Keratinocyte (primary cell): ENCODE data around the gene RETN. TPM values are rescaled to one million over a fixed set of nuclear protein-coding genes. Genes with fewer than 3 reads are reported as not detected.

ENCODE experiments used
- DNase-seq: peaks from one replicate; pipeline ENCODE4 v3.0.0-alpha.2; 2011; ENCODE audit warnings: low read depth, missing footprints, low spot score
- FAIRE-seq: peaks from 2 replicates; lab custom pipeline; 2011; peaks lifted over from hg19 to GRCh38; lab: Jason Lieb, UNC
- H2AFZ ChIP-seq: 2 replicates; pipeline ENCODE4 v1.6.0; 2012; ENCODE audit warnings: low read length, control low read depth, inconsistent platforms; ENCODE audit not compliant: control insufficient read depth
- H3K27ac ChIP-seq: 2 replicates; pipeline ENCODE4 v1.5.1; 2011; ENCODE audit warnings: low read length; ENCODE audit not compliant: control insufficient read depth, insufficient read depth
- H3K27me3 ChIP-seq: 3 replicates; pipeline ENCODE4 v1.6.0; 2011; ENCODE audit warnings: low read length; ENCODE audit not compliant: control insufficient read depth, insufficient read depth; ENCODE audit errors: extremely low read depth
- H3K36me3 ChIP-seq, 2 experiments: 2 replicates in 1 of 2; 3 replicates in 1 of 2; pipeline ENCODE4 v1.5.1; 2011; ENCODE audit warnings: low read length in 2 of 2, mild to moderate bottlenecking in 1 of 2; ENCODE audit not compliant: control insufficient read depth in 2 of 2, insufficient read depth in 2 of 2; ENCODE audit errors: extremely low read depth in 1 of 2
- H3K4me1 ChIP-seq: 3 replicates; pipeline ENCODE4 v1.5.1; 2011; ENCODE audit warnings: low read length; ENCODE audit not compliant: control insufficient read depth, insufficient read depth; ENCODE audit errors: extremely low read depth
- H3K4me2 ChIP-seq: 3 replicates; pipeline ENCODE4 v1.6.0; 2011; ENCODE audit warnings: low read depth, low read length; ENCODE audit not compliant: control insufficient read depth, insufficient read depth; ENCODE audit errors: extremely low read depth
- H3K4me3 ChIP-seq, 3 experiments: fragments of 200-600 bp in 1 of 3; sonication (generic) in 1 of 3; 2 replicates in 2 of 3; 3 replicates in 1 of 3; pipeline ENCODE4 v1.5.1; 2011 to 2016; ENCODE audit warnings: low read length in 3 of 3, mild to moderate bottlenecking in 3 of 3, control low read depth in 2 of 3, inconsistent platforms in 1 of 3, low read depth in 1 of 3, mixed read lengths in 1 of 3, mixed run types in 1 of 3, moderate library complexity in 1 of 3; ENCODE audit not compliant: control insufficient read depth in 2 of 3, insufficient read depth in 2 of 3; ENCODE audit errors: extremely low read depth in 1 of 3
- H3K79me2 ChIP-seq: 2 replicates; pipeline ENCODE4 v1.6.0; 2012; ENCODE audit warnings: low read length; ENCODE audit not compliant: control insufficient read depth, insufficient read depth
- H3K9ac ChIP-seq: 3 replicates; pipeline ENCODE4 v1.6.0; 2011; ENCODE audit warnings: low read length; ENCODE audit not compliant: control insufficient read depth, insufficient read depth; ENCODE audit errors: extremely low read depth
- H3K9me1 ChIP-seq: 3 replicates; pipeline ENCODE4 v1.6.0; 2011; ENCODE audit warnings: low read length; ENCODE audit not compliant: control insufficient read depth, insufficient read depth; ENCODE audit errors: extremely low read depth
- H3K9me3 ChIP-seq: 2 replicates; pipeline ENCODE4 v1.5.1; 2012; ENCODE audit warnings: low read depth, low read length; ENCODE audit not compliant: control insufficient read depth
- H4K20me1 ChIP-seq: 3 replicates; pipeline ENCODE4 v1.6.0; 2011; ENCODE audit warnings: low read length; ENCODE audit not compliant: control insufficient read depth, insufficient read depth; ENCODE audit errors: extremely low read depth
- EZH2 ChIP-seq: IDR thresholded peaks from one replicate; pipeline ENCODE4 v1.6.1; 2012; ENCODE audit warnings: inconsistent platforms, mild to moderate bottlenecking, low read length, moderate library complexity
- dilution Hi-C: fragments of 300-500 bp; cut with MboI; formaldehyde crosslinking; loops from one replicate; pipeline ENCODE4 v1.7.0; 2020; ENCODE audit warnings: low sequenced_read_pairs; ENCODE audit not compliant: extremely low pct_ligation_motif_present
- polyA plus RNA-seq, 5 experiments: library from polyadenylated mRNA; depleted of rRNA in 3 of 5; stranded (reverse) in 3 of 5; stranded (forward) in 1 of 5; unstranded in 1 of 5; fragments of >200 nt; gene quantifications; 1 replicate in 1 of 5; 2 replicates in 3 of 5; 3 replicates in 1 of 5; pipeline versions ENCODE4 v1.2.1 to v1.2.3, GENCODE V29; 2011 to 2012; ENCODE audit warnings: missing spikeins in 2 of 5, low read depth in 1 of 5, low replicate concordance in 1 of 5
- TF ChIP-seq, protein P1 (sequence below), 3 experiments: IDR thresholded peaks in 1 of 3; conservative IDR thresholded peaks in 1 of 3; optimal IDR thresholded peaks in 1 of 3; 2 replicates in 2 of 3; 3 replicates in 1 of 3; pipeline versions ENCODE3 to v1.5.1; 2011; ENCODE audit warnings: low read length in 3 of 3, mild to moderate bottlenecking in 3 of 3, moderate library complexity in 2 of 3, control low read depth in 1 of 3, inconsistent platforms in 1 of 3; ENCODE audit not compliant: insufficient read depth in 2 of 3; ENCODE audit errors: extremely low read depth in 1 of 3

Gene RETN
- polyA plus RNA-seq, 1 donor (not counting 4 experiments of a cell fraction or from before 2014, with no cell fraction given): not detected

DNA sequence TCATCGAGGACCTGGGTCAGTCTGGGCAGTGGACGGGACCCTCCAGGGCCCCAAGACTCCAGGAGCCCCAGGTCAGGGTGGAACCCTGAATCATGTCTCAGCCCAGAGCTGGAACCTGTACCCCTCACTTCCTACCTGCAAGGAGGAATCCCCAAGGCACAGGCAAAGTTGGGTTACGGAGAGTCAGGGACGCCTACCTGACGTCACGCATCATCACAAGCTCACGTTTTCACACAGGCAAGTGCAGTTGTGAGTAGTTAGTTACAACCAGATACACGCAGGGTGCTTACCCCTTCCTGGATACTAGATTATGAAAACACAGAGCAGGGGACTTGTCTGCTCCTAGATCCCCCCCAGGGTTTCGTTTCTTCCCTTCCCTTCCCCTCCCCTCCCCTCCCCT, 1.9 kb downstream of the RETN start:
- H3K4me2 ChIP-seq: no peak overlapping the region
- FAIRE-seq: no peak
- dilution Hi-C loops: no loop called here
- no peak overlapping the region for H3K9ac ChIP-seq
- no peaks in the 10 kb centered on the region for H3K9me1 ChIP-seq
- H3K27me3 ChIP-seq: peaks cover 23% of the 10 kb centered on the region
- TF ChIP-seq EZH2: no peak
- TF ChIP-seq, protein P1, sequence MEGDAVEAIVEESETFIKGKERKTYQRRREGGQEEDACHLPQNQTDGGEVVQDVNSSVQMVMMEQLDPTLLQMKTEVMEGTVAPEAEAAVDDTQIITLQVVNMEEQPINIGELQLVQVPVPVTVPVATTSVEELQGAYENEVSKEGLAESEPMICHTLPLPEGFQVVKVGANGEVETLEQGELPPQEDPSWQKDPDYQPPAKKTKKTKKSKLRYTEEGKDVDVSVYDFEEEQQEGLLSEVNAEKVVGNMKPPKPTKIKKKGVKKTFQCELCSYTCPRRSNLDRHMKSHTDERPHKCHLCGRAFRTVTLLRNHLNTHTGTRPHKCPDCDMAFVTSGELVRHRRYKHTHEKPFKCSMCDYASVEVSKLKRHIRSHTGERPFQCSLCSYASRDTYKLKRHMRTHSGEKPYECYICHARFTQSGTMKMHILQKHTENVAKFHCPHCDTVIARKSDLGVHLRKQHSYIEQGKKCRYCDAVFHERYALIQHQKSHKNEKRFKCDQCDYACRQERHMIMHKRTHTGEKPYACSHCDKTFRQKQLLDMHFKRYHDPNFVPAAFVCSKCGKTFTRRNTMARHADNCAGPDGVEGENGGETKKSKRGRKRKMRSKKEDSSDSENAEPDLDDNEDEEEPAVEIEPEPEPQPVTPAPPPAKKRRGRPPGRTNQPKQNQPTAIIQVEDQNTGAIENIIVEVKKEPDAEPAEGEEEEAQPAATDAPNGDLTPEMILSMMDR (optimal IDR thresholded peaks at IDR 0.05 in 1 of 3, IDR thresholded peaks at IDR 0.05 in 1 of 3, conservative IDR thresholded peaks at IDR 0.05 in 1 of 3; ENCODE audit: extremely low read depth in 1 of 3, insufficient read depth in 2 of 3, low read length in 3 of 3): no peak
- no peak overlapping the region for H3K27ac ChIP-seq
- no peaks in the 10 kb centered on the region for H3K9me3 ChIP-seq
- no peak overlapping the region for H3K4me3 ChIP-seq
- DNase-seq: no peak
- H3K79me2 ChIP-seq: no peaks in the 10 kb centered on the region
- no peak overlapping the region for H2AFZ ChIP-seq
- no peaks in the 10 kb centered on the region for H4K20me1 ChIP-seq
- H3K4me1 ChIP-seq: no peaks in the 10 kb centered on the region
- no peaks in the 10 kb centered on the region for H3K36me3 ChIP-seq

DNA sequence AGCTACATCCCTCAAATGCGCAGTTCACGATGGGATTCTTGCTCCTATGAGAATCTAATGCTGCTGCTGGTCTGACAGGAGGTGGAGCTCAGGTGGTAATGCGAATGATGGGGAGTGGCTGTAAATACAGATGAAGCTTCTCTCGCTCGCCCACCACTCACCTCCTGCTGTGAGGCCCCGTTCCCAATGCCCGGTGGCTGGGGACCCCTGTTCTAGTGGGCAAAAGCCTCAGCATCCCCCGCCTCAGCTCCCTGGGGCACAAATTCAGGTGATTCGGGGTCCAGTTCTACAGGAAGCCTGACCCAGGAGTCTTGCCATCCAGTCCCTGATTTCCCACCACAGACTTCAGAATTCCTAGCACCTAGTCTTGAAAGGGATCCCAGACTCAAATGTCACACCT, 3.7 kb downstream of the RETN start:
- DNase-seq (no peak), FAIRE-seq (no peak)
- H3K4me1 ChIP-seq: no peaks in the 10 kb centered on the region
- no peaks in the 10 kb centered on the region for H4K20me1 ChIP-seq
- peaks cover 26% of the 10 kb centered on the region for H3K27me3 ChIP-seq
- H3K36me3 ChIP-seq: no peaks in the 10 kb centered on the region
- no peak overlapping the region for H3K4me2 ChIP-seq
- no peaks in the 10 kb centered on the region for H3K79me2 ChIP-seq
- no peak overlapping the region for H3K27ac ChIP-seq
- no peak overlapping the region for H2AFZ ChIP-seq
- dilution Hi-C loops: no loop called here
- TF ChIP-seq EZH2: no peak
- TF ChIP-seq, protein P1 (optimal IDR thresholded peaks at IDR 0.05 in 1 of 3, IDR thresholded peaks at IDR 0.05 in 1 of 3, conservative IDR thresholded peaks at IDR 0.05 in 1 of 3; ENCODE audit: extremely low read depth in 1 of 3, insufficient read depth in 2 of 3, low read length in 3 of 3): no peak
- H3K4me3 ChIP-seq: no peak overlapping the region
- no peaks in the 10 kb centered on the region for H3K9me1 ChIP-seq
- no peak overlapping the region for H3K9ac ChIP-seq
- H3K9me3 ChIP-seq: no peaks in the 10 kb centered on the region
